Coronary artery (tissue), 2 donors: ENCODE data around the gene AP5B1.

Source experiments
- DNase-seq: peaks from one replicate; pipeline ENCODE4 v3.0.0-alpha.2; 2017; ENCODE audit warnings: low spot score
- H3K27ac ChIP-seq, 2 donors: fragments of 200-600 bp; sonication (generic); one replicate each; pipeline ENCODE4 v1.5.1; 2016 to 2019
- H3K4me3 ChIP-seq: fragments of 200-600 bp; sonication (generic); 2 replicates; pipeline ENCODE4 v1.5.1; 2016; ENCODE audit warnings: mild to moderate bottlenecking, moderate library complexity
- CTCF ChIP-seq: fragments of 200-600 bp; sonication (generic); IDR thresholded peaks from one replicate; pipeline ENCODE4 v1.5.1; 2019; ENCODE audit warnings: antibody characterized with exemption

Gene AP5B1

GRCh38 chr11:65793144-65793581 lies 12.4 kb upstream of the AP5B1 start:
- Histone ChIP-seq H3K27ac (no peak overlapping the region), H3K4me3 (no peak overlapping the region)
- TF ChIP-seq CTCF = no peak
- no peak for DNase-seq

GRCh38 chr11:65792456-65792855 lies 11.7 kb upstream of the AP5B1 start:
- TF ChIP-seq CTCF = no peak
- no peak for DNase-seq
- no peak overlapping the region for H3K27ac ChIP-seq
- no peak overlapping the region for H3K4me3 ChIP-seq

- no peak overlapping the region for H3K27ac ChIP-seq
- no peak overlapping the region for H3K4me3 ChIP-seq
- TF ChIP-seq CTCF = no peak
- DNase-seq = no peak
These were observed 11.0 kb upstream of the AP5B1 start for GRCh38 chr11:65791719-65792213.

- no peak for TF ChIP-seq CTCF
- Histone ChIP-seq H3K4me3 (no peak overlapping the region), H3K27ac (no peak overlapping the region)
- DNase-seq = no peak
These were observed 10.3 kb upstream of the AP5B1 start for GRCh38 chr11:65790902-65791650.

- TF ChIP-seq CTCF = no peak
- Histone ChIP-seq H3K4me3 (no peak overlapping the region), H3K27ac (no peak overlapping the region)
- no peak for DNase-seq
These were observed 9.5 kb upstream of the AP5B1 start for GRCh38 chr11:65790104-65790901.

GRCh38 chr11:65789230-65790103 lies 8.7 kb upstream of the AP5B1 start:
- no peak for DNase-seq
- no peak for TF ChIP-seq CTCF
- no peak overlapping the region for H3K4me3 ChIP-seq
- H3K27ac ChIP-seq = no peak overlapping the region
